ENCODE measurements around the gene WDFY2. TPM values are rescaled to one million over a fixed set of nuclear protein-coding genes. Genes with fewer than 3 reads are reported as not detected.

Gene WDFY2
- total RNA-seq, 1 experiment from 2014 or later: 25.7 TPM

DNA sequence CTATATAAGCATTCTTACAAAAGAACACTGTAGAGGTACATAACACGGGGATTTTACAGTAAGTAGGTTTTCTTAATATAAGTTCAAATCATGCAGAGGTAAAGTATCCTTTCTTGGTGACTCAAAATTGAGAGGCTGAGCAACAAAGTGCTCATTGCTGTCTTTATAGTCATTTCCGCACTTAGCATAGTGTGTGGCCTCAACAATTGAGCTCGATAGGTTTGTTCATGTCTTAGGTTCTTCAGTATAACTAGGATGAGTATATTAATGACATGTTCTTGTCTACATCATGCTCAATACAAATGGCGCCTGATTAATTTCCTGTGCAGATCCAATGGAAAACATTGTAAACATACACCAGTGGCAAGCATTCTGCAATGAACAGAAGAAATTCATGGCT lies 1.4 kb downstream of the WDFY2 start:
- CTCF ChIA-PET: interaction anchor here (0.6 to 1.9 kb wide), 6 partner anchors 10 to 212 kb away, joined by 3 to 7 read pairs (median 4); partner anchors contain the start of gene INTS6
- H3K27ac Mint-ChIP-seq: peak overlapping the region; percentile 87; the same call in 1 of the 2 replicates
- H3K4me3 Mint-ChIP-seq: peak overlapping the region; percentile 93
- ATAC-seq (no peak), DNase-seq (ENCODE audit: low spot score) (no peak)
- TF ChIP-seq JUN (CRISPR knock-in tag; IDR thresholded peaks at IDR 0.05) (no peak), ATF1 (CRISPR knock-in tag; IDR thresholded peaks at IDR 0.05) (no peak), SMAD3 (CRISPR knock-in tag; IDR thresholded peaks at IDR 0.05; ENCODE audit: borderline replicate concordance) (no peak), CREM (CRISPR knock-in tag; IDR thresholded peaks at IDR 0.05) (no peak), ETV6 (CRISPR knock-in tag; IDR thresholded peaks at IDR 0.05) (no peak)
- TF ChIP-seq, protein P1, sequence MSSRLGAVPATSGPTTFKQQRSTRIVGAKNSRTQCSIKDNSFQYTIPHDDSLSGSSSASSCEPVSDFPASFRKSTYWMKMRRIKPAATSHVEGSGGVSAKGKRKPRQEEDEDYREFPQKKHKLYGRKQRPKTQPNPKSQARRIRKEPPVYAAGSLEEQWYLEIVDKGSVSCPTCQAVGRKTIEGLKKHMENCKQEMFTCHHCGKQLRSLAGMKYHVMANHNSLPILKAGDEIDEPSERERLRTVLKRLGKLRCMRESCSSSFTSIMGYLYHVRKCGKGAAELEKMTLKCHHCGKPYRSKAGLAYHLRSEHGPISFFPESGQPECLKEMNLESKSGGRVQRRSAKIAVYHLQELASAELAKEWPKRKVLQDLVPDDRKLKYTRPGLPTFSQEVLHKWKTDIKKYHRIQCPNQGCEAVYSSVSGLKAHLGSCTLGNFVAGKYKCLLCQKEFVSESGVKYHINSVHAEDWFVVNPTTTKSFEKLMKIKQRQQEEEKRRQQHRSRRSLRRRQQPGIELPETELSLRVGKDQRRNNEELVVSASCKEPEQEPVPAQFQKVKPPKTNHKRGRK (CRISPR knock-in tag; IDR thresholded peaks at IDR 0.05; ENCODE audit: borderline replicate concordance): no peak
- peaks cover 60% of the 10 kb centered on the region for H3K4me1 Mint-ChIP-seq
- POLR2A ChIA-PET: interaction anchor here (0.5 to 2.3 kb wide), 3 partner anchors 57 to 185 kb away, joined by 3 to 11 read pairs (median 4); partner anchors contain the start of gene INTS6
- H3K27me3 Mint-ChIP-seq (ENCODE audit: low read depth): no peaks in the 10 kb centered on the region
- no peaks in the 10 kb centered on the region for H3K36me3 Mint-ChIP-seq
- H3K9me3 Mint-ChIP-seq: no peaks in the 10 kb centered on the region

DNA sequence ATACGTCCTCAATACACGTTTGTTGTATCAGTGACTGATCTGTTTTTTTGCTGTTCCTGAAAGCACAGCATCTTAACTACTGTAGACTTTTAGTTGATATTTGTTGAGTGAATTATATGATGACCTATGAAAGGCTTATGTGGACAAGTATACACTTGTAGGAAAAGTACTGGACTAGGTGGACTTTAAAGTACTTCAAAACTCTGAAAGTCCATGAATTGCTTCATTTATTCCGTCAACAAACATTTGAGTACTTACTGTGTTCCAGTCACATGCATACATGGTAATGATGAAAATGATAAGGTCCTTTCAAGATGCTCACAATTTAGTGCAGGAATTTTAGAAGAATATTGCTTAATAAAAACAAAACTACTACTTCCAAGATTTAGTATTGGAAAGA lies 3.1 kb downstream of the WDFY2 start:
- ChIA-PET POLR2A (no interaction called here), CTCF (interaction anchor here (0.9 kb wide), 1 partner anchor 210 kb away, joined by 3 read pairs; no protein-coding TSS in a partner anchor)
- TF ChIP-seq, protein P2, sequence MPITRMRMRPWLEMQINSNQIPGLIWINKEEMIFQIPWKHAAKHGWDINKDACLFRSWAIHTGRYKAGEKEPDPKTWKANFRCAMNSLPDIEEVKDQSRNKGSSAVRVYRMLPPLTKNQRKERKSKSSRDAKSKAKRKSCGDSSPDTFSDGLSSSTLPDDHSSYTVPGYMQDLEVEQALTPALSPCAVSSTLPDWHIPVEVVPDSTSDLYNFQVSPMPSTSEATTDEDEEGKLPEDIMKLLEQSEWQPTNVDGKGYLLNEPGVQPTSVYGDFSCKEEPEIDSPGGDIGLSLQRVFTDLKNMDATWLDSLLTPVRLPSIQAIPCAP (CRISPR knock-in tag; IDR thresholded peaks at IDR 0.05): no peak
- TF ChIP-seq, protein P3, sequence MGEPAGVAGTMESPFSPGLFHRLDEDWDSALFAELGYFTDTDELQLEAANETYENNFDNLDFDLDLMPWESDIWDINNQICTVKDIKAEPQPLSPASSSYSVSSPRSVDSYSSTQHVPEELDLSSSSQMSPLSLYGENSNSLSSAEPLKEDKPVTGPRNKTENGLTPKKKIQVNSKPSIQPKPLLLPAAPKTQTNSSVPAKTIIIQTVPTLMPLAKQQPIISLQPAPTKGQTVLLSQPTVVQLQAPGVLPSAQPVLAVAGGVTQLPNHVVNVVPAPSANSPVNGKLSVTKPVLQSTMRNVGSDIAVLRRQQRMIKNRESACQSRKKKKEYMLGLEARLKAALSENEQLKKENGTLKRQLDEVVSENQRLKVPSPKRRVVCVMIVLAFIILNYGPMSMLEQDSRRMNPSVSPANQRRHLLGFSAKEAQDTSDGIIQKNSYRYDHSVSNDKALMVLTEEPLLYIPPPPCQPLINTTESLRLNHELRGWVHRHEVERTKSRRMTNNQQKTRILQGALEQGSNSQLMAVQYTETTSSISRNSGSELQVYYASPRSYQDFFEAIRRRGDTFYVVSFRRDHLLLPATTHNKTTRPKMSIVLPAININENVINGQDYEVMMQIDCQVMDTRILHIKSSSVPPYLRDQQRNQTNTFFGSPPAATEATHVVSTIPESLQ (CRISPR knock-in tag; IDR thresholded peaks at IDR 0.05): no peak

DNA sequence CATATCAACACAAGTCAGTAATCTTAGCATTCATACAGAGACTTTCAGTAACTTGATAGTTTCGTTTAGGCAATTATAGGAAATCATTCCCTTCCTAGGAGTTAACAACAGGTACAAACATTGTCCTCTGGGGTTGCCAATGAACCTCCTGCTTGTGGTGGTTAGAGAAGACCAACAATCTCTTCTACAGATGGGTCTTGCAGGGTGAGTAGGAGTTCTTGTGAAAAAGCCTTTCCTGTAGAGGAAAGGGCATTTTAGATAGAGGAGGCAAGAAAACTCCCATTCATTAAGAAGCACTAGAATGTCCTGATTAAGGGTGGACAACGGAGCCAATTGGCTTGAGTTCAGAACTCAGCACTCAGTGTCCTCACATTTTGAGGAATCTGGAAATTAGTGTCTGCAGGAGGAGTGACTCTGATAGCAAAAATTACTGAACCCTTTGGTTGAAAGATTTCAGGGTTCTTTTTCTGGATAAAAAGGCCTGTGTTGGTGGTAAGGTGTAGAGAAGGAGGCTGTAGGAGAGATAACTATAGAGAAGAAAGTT lies 4.2 kb downstream of the WDFY2 start:
- H3K4me1 Mint-ChIP-seq: peaks cover 62% of the 10 kb centered on the region
- H3K9me3 Mint-ChIP-seq: no peaks in the 10 kb centered on the region
- no peak for DNase-seq (ENCODE audit: low spot score)
- H3K36me3 Mint-ChIP-seq: no peaks in the 10 kb centered on the region
- H3K27me3 Mint-ChIP-seq (ENCODE audit: low read depth): no peaks in the 10 kb centered on the region
- H3K27ac Mint-ChIP-seq: peak overlapping the region; percentile 88
- no peak for ATAC-seq
- H3K4me3 Mint-ChIP-seq: peak overlapping the region; percentile 18
- ChIA-PET CTCF (interaction anchor here (1.1 kb wide), 1 partner anchor 302 kb away, joined by 3 read pairs; no protein-coding TSS in a partner anchor), POLR2A (no interaction called here)
- TF ChIP-seq GABPB1 (CRISPR knock-in tag; IDR thresholded peaks at IDR 0.05) (no peak), SMAD3 (CRISPR knock-in tag; IDR thresholded peaks at IDR 0.05; ENCODE audit: borderline replicate concordance) (no peak), TCF7 (CRISPR knock-in tag; IDR thresholded peaks at IDR 0.05; ENCODE audit: low read depth) (no peak), RELA (CRISPR knock-in tag; IDR thresholded peaks at IDR 0.05; ENCODE audit: borderline replicate concordance) (no peak), NFYB (CRISPR knock-in tag; conservative IDR thresholded peaks at IDR 0.05; ENCODE audit: low read depth) (no peak), SOX15 (CRISPR knock-in tag; IDR thresholded peaks at IDR 0.05) (no peak), ETV6 (CRISPR knock-in tag; IDR thresholded peaks at IDR 0.05) (no peak), TEAD1 (CRISPR knock-in tag; IDR thresholded peaks at IDR 0.05) (no peak), TP53 (CRISPR knock-in tag; IDR thresholded peaks at IDR 0.05) (no peak), FOXP1 (CRISPR knock-in tag; IDR thresholded peaks at IDR 0.05; ENCODE audit: borderline replicate concordance) (no peak), CREM (CRISPR knock-in tag; IDR thresholded peaks at IDR 0.05) (no peak), OVOL2 (CRISPR knock-in tag; IDR thresholded peaks at IDR 0.05; ENCODE audit: borderline replicate concordance) (no peak)
- TF ChIP-seq, protein P4, sequence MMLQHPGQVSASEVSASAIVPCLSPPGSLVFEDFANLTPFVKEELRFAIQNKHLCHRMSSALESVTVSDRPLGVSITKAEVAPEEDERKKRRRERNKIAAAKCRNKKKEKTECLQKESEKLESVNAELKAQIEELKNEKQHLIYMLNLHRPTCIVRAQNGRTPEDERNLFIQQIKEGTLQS (CRISPR knock-in tag; conservative IDR thresholded peaks at IDR 0.05): no peak
- TF ChIP-seq, protein P5, sequence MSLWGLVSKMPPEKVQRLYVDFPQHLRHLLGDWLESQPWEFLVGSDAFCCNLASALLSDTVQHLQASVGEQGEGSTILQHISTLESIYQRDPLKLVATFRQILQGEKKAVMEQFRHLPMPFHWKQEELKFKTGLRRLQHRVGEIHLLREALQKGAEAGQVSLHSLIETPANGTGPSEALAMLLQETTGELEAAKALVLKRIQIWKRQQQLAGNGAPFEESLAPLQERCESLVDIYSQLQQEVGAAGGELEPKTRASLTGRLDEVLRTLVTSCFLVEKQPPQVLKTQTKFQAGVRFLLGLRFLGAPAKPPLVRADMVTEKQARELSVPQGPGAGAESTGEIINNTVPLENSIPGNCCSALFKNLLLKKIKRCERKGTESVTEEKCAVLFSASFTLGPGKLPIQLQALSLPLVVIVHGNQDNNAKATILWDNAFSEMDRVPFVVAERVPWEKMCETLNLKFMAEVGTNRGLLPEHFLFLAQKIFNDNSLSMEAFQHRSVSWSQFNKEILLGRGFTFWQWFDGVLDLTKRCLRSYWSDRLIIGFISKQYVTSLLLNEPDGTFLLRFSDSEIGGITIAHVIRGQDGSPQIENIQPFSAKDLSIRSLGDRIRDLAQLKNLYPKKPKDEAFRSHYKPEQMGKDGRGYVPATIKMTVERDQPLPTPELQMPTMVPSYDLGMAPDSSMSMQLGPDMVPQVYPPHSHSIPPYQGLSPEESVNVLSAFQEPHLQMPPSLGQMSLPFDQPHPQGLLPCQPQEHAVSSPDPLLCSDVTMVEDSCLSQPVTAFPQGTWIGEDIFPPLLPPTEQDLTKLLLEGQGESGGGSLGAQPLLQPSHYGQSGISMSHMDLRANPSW (CRISPR knock-in tag; conservative IDR thresholded peaks at IDR 0.05; ENCODE audit: low read depth): no peak
- TF ChIP-seq, protein P6, sequence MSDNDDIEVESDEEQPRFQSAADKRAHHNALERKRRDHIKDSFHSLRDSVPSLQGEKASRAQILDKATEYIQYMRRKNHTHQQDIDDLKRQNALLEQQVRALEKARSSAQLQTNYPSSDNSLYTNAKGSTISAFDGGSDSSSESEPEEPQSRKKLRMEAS (CRISPR knock-in tag; IDR thresholded peaks at IDR 0.05): no peak
- TF ChIP-seq, protein P7, sequence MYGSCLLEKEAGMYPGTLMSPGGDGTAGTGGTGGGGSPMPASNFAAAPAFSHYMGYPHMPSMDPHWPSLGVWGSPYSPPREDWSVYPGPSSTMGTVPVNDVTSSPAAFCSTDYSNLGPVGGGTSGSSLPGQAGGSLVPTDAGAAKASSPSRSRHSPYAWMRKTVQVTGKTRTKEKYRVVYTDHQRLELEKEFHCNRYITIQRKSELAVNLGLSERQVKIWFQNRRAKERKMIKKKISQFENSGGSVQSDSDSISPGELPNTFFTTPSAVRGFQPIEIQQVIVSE (CRISPR knock-in tag; IDR thresholded peaks at IDR 0.05; ENCODE audit: borderline replicate concordance): no peak

More for the DNA sequence above, 3.1 kb downstream of the WDFY2 start:
- Mint-ChIP-seq H3K36me3 (no peaks in the 10 kb centered on the region), H3K27ac (no peak overlapping the region), H3K9me3 (no peaks in the 10 kb centered on the region), H3K4me3 (peak overlapping the region; percentile 2; the same call in 1 of the 2 replicates), H3K27me3 (ENCODE audit: low read depth) (no peaks in the 10 kb centered on the region), H3K4me1 (peaks cover 72% of the 10 kb centered on the region)
- DNase-seq (ENCODE audit: low spot score): no peak
- ATAC-seq: no peak

Measured in WTC11 (cell line).